T follicular helper cell (primary cell): ENCODE data around the gene KRT15.

Source experiments
- DNase-seq: peaks from one replicate; pipeline ENCODE4 v3.0.0-alpha.2; 2020; ENCODE audit warnings: low read depth

KRT15 gene

GRCh38 chr17:41504246-41504977 lies 14.3 kb downstream of the KRT15 start:
- no peak for DNase-seq

GRCh38 chr17:41503202-41503601 lies 15.5 kb downstream of the KRT15 start:
- no peak for DNase-seq

- no peak for DNase-seq
These were observed 18.4 kb downstream of the KRT15 start for GRCh38 chr17:41500131-41500911.

- no peak for DNase-seq
These were observed 19.0 kb downstream of the KRT15 start for GRCh38 chr17:41499714-41500113.

- DNase-seq, result no peak
These were observed 20.4 kb downstream of the KRT15 start for GRCh38 chr17:41498276-41498675.

GRCh38 chr17:41496803-41497484 lies 21.7 kb downstream of the KRT15 start:
- peak; percentile 22 for DNase-seq

GRCh38 chr17:41494524-41494923 lies 24.2 kb downstream of the KRT15 start:
- no peak for DNase-seq

- DNase-seq, result no peak
These were observed 25.9 kb downstream of the KRT15 start for GRCh38 chr17:41492771-41493170.

GRCh38 chr17:41492351-41492750 lies 26.3 kb downstream of the KRT15 start:
- no peak for DNase-seq

- no peak for DNase-seq
These were observed 27.2 kb downstream of the KRT15 start for GRCh38 chr17:41491476-41491875.

- no peak for DNase-seq
These were observed 28.4 kb downstream of the KRT15 start for GRCh38 chr17:41490000-41490990.

- DNase-seq, result no peak
These were observed 29.2 kb downstream of the KRT15 start, which contains the start of gene KRT36 for GRCh38 chr17:41489531-41489930. KRT36 (minus strand) TSS chr17:41489910; CDS start chr17:41489864, 46 bp downstream.

- DNase-seq, result no peak
These were observed 31.7 kb downstream of the KRT15 start for GRCh38 chr17:41486809-41487530.

- no peak for DNase-seq
These were observed 32.4 kb downstream of the KRT15 start for GRCh38 chr17:41486316-41486715.

GRCh38 chr17:41484920-41485904 lies 33.5 kb downstream of the KRT15 start:
- no peak for DNase-seq

- no peak for DNase-seq
These were observed 34.5 kb downstream of the KRT15 start for GRCh38 chr17:41483991-41484826.

- no peak for DNase-seq
These were observed 35.2 kb downstream of the KRT15 start for GRCh38 chr17:41483531-41483930.

GRCh38 chr17:41481036-41481435 lies 37.7 kb downstream of the KRT15 start, which contains the start of gene KRT35:
KRT35 (minus strand) TSS chr17:41481151; CDS start chr17:41481097, 54 bp downstream.
- no peak for DNase-seq
